GM12864 (cell line): ENCODE measurements around the gene USP32.

Source experiments
- DNase-seq: peaks from one replicate; pipeline ENCODE4 v3.0.0-alpha.2; 2011; ENCODE audit warnings: low read depth
- H3K4me3 ChIP-seq: 2 replicates; pipeline ENCODE4 v1.5.1; 2011; ENCODE audit warnings: mild to moderate bottlenecking, low read depth, low read length, control low read depth
- CTCF ChIP-seq: IDR thresholded peaks from 2 replicates; pipeline ENCODE4 v1.5.1; 2011; ENCODE audit warnings: low read depth, mild to moderate bottlenecking, moderate library complexity, low read length, control low read depth, inconsistent platforms; ENCODE audit errors: missing control alignments

Gene USP32

DNA sequence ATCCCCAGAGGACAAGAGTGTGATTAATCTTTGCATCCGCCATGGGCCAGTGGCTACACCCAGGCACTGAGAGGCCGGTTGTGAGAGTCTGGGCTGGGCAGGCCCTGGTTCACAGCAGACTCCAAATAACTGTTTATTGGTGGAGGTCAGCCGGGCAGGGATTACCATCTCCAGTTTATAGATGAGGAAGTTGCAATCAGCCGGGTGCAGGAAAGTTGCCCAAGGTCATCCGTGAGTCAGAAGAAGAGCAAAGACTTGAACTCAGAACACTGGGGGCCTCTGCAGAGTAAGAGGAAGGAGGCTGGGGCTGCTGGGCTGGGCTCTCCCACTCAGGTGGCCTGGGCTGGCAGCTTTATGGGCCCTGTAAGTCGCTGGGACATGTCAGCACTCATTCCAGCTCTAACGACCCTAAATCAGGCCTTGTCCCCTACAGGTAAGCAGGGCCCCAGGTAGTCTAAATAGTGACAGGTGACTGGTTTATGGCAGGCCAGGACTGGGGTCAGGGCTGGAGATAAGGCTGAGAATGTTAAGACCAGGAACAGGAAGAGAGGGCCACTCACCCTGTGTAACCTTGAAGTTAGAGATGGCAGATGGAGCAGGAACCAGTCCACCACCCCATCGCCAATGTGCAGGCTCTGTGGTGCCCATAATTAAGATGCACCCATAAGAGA is 244.2 kb downstream of the USP32 start:
- TF ChIP-seq CTCF: no peak
- H3K4me3 ChIP-seq: no peak overlapping the region
- DNase-seq: no peak

- no peak for TF ChIP-seq CTCF
- no peak for DNase-seq
- H3K4me3 ChIP-seq: no peak overlapping the region
Measured at GRCh38 chr17:60146206-60146605, 245.7 kb downstream of the USP32 start.

DNA sequence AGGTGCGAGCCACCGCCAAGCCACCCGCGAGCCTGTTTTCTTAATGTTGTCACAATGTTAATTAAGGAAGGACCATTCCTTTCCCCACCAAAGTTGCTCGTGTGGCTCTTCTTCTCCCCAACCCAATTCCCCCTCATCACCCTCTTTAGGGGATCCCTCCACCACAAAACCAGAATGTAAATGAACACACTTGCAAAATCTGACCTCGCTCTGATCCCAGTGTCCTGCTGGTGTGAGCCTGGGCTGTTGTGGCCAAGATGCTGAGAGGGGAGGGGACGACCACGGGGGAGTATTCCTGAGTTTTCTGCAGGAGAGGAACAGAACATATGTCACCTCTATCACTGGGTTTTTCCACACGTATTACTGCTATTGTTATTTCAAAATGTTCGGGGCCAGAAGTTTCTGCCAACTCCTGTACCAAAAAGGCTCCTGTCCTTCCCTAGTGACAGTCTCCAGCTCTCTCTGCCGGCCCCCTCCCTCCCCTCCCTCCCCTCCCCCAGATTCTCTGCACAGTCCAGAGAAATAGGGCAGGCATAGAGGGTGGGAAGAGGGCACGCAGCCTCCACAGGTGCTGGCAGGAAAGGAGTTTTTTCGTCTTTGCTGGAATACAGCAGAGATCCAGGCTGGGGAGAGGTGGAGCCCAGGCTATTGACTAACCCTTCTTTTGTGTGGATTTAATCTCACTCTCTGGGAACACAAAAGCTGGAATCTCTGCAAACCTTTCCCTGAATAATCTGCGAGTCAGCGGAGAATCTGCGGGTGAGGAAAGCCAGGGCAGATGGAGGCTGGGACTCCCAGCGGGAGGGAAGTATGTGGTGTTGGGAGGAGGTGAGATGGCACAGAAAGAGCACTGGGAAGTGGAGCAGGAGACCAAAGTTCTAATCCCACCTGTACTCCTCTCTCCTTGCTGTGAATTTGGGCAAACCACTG is 246.7 kb downstream of the USP32 start:
- TF ChIP-seq CTCF: no peak
- no peak for DNase-seq
- H3K4me3 ChIP-seq: no peak overlapping the region

DNA sequence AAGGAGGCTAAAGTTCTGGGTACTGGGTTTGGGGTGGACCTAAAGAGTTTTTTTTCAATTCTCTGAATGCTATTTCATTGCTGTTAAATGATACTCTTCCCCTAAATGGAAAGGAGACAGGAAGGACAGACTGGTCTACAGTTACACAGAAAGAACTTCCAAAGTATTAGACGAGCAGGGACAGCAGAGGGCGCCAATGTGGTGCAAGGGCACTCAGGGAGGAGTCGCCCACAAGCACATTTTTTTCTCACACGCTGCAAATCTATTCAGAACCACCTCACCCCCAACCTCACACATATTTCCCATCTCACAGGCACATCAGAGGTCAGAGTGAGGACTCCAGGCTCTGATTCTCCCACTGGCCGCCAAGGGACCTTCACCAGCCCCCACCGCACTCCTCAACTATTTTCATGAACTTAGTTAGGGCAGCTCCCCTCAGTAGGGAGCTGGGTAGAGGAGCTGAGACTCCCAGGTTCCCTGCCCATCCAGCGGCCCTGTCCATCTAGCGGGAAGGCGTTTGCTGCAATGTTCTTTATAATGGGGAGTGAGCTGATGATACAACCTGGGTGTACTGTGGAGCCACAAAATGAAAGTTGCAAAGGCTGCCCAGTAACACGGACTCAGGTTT is 248.9 kb downstream of the USP32 start:
- peak; percentile 43 for DNase-seq
- TF ChIP-seq CTCF: peak; percentile 81
- H3K4me3 ChIP-seq: no peak overlapping the region

GRCh38 chr17:60141111-60142018 is 250.6 kb downstream of the USP32 start:
- TF ChIP-seq CTCF: peak; percentile 6
- H3K4me3 ChIP-seq: no peak overlapping the region
- DNase-seq: no peak

- peak; percentile 50 for TF ChIP-seq CTCF
- H3K4me3 ChIP-seq: no peak overlapping the region
Measured at GRCh38 chr17:60139438-60140285, 252.3 kb downstream of the USP32 start.

More at GRCh38 chr17:60139438-60140285, 252.3 kb downstream of the USP32 start:
- DNase-seq: no peak
